GM19351 (cell line): Measurements from ENCODE around the gene LSM2.
"Not testable (repeated sequence)": the region's sequence is repeated elsewhere in the genome, so short reads cannot be mapped to it uniquely, and the experiment has no call there.

Experiments used
- ATAC-seq: cut with Tn5 transposase; IDR thresholded peaks from one replicate; pipeline ENCODE4 v1.9.1; 2021; ENCODE audit warnings: mild to moderate bottlenecking, moderate library complexity; ENCODE audit not compliant: unreplicated experiment

Gene LSM2

DNA sequence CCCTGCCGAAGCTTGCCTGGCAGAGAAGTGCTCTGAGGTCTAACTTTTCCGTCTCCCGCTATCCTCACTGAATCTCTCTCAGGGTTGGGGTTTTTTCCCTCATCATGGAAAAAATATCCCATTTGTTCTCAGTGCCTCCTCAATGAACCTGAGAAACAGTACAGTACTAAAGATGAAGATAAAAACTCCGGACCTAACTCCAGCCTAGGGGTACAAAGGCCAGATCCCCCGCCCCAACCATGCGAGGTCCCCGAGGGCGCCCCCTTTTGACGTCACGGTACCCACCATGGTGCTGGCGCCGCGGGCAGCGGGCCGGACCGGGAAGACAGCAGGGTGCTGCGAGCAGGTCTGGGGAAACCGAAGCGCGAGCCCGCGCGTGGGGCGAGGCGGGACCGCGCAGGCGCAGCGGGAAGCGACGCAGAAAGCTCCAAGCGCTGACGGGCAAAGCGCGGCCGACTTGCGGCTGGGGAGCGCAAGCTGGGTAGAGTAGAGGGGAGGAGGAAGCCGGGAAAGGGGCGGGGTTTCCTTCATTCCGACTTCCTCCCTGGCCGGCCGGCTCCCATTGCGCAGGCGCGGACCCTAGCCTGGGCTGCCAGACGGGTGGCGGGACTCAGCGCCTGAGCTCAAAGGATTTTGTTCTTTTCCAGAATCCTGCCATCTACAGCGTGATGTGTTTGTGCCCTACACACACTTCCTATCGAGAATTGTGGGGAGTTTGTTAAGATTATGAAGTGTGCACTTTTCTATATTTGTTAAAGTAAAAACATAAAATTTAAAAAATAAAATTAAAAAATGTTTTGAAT lies at the start of gene LSM2:
Gene LSM2, minus strand, starts transcription at position 497 of the 803 bp plus-strand sequence. Its CDS starts 209 bp downstream, at position 288.
- ATAC-seq = peak; percentile 94

DNA sequence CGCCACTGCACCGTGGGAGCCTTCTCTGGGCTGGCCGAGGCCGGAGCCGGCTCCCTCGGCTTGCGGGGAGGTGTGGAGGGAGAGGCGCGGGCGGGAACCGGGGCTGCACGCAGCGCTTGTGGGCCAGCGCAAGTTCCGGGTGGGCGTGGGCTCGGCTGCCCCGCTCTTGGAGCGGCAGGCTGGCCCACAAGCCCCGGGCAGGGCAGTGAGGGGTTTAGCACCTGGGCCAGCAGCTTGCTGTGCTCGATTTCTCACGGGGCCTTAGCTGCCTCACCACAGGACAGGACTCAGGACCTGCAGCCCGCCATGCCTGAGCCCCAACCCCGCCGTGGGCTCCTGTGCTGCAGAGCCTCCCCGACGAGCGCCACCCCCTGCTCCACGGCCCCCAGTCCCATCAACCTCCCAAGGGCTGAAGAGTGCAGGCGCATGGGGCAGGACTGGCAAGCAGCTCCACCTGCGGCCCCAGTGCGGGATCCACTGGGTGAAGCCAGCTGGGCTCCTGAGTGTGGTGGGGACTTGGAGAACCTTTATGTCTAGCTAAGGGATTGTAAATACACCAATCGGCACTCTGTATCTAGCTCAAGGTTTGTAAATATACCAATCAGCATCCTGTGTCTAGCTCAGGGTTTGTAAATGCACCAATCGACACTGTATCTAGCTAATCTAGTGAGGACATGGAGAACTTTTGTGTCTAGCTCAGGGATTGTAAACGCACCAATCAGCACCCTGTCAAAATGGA lies 45.4 kb upstream of the LSM2 start:
- not testable (repeated sequence) for ATAC-seq

DNA sequence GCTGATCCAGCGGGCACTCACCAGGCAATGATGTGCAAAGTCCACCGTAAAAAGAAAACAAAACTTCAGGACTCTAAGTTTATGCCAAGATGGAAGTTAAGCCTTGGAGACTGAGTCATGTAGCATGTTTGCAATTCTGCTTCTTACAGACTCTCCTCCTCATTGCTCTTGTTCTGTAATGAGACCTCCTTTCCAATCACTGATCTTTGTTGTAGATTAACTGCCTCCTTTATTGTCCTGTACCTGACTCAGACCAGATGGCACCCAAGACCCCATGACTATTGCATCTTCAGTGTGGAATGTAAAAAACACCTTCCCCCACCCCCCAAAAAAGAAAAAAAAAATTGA lies 44.7 kb upstream of the LSM2 start:
- ATAC-seq = no peak

DNA sequence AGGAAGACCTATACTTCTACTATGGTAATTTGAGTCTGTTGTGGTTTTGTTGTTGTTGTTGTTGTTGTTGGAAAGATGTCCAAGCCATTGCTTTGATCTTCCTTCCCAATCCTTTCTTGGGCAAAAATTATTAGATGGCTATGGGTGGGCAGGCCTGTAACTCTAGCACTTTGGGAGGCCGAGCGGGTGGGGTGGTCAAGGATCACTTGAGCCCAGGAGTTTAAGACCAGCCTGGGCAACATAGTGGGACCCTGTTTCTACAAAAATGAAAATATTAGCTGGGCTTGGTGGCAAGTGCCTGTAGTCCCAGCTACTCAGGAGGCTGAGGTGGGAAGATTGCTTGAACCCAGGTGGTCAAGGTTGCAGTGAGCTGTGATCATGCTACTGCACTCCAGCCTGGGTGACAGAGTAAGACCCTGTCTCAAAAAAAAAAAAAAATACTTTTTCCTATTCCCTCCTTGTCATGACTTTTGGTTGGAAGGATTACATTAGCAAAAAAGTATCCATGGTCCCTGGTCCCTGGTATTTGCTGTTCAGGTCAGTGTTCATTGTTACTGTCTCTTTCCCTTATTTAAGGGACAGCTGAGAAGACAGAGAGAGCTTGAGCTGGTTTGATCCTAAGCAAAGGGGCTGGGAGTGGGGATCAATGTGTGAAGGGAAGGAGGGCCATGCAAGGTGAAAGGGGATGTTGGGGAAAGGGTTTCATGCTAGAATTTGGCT lies 44.2 kb upstream of the LSM2 start:
- ATAC-seq = no peak

DNA sequence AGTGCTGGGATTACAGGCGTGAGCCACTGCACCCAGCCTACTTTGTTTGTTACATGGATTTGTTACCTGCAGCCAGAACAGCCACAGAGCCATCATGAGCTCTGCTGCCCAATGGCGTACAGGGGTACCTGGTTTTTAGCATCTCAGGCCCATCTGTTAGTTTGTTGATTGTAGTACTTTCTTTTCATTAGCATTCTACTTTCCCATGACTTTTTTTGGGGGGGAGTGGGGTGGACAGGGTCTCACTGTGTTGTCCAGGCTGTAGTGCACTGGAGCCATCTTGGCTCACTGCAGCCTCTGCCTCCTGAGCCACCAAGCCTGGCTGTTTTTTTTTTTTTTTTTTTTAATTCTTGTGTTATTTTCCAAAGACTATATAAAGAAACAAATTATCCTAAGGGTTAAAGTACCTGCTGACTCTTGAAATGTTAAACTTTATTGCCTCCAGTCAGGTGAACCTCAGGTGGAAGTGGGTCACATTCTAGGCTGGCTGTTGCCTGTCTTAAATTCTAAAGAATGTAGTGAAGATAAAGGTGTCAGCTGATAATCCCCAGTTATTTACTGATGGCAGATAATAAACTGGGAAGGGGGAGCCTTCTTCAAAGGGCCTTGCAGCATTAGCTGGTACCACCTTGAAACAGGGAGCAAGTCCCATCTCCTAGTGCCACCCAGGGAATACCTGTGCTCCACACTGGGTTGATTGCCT lies 40.7 kb upstream of the LSM2 start:
- ATAC-seq = no peak

DNA sequence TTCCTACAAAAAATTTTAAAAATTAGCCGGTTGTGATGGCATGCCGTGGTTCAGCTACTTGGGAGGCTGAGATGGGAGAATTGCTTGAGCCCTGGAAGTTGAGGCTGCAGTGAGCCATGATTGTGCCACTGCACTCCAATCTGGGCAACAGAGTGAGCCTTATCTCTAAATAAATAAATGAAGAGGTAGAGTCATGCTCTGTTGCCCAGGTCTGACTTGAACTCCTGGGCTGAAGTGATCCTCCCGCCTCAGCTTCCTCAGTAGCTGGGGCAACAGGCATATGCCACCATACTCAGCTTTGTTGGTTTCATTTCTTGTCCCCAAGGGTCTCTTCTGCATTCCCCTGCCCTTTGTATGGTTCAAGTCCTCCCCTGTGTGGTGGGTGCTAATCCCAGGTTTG lies 37.7 kb upstream of the LSM2 start:
- no peak for ATAC-seq

DNA sequence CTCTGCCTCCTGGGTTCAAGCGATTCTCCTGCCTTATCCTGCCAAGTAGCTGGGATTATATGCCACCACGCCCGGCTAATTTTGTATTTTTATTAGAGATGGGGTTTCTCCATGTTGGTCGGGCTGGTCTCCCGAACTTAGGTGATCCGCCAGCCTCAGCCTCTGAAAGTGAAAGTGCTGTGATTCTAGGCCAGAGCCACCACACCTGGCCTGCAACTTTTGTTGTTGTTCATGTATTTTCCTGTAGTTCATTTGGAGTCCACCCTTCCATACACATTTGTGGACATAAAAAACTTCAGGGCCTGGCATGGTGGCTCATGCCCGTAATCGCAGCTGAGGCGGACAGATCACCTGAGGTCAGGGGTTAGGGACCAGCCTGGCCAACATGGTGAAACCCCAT lies 35.3 kb upstream of the LSM2 start:
- ATAC-seq = no peak

DNA sequence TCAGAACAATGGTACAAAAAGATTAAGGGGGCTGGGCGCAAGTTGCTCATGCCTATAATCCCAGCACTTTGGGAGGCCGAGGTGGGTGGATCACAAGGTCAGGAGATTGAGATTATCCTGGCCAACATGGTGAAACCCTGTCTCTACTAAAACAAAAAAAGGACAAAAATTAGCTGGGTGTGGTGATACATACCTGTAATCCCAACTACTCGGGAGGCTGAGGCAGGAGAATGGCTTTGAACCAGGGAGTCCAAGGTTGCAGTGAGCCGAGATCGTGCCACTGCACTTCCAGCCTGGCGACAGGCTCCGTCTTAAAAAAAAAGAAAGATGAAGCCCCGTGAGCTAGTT lies 33.0 kb upstream of the LSM2 start:
- not testable (repeated sequence) for ATAC-seq

DNA sequence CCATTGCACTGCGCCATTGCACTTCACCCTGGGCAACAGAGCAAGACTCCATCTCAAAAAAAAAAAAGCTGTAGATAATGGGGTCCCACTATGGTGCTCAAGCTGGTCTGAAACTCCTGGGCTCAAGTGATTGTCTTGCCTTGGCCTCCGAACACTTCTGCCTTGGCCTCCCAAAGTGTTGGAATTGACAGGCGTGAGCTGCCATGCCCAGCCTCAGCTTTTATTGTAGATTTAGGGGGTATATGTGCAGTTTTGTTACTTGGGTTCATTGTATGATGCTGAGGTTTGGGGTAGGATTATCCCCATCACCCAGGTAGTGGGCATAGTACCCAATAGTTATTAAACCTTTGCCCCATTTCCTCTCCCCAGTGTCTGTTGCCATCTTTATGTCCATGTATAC lies 32.2 kb upstream of the LSM2 start:
- no peak for ATAC-seq

DNA sequence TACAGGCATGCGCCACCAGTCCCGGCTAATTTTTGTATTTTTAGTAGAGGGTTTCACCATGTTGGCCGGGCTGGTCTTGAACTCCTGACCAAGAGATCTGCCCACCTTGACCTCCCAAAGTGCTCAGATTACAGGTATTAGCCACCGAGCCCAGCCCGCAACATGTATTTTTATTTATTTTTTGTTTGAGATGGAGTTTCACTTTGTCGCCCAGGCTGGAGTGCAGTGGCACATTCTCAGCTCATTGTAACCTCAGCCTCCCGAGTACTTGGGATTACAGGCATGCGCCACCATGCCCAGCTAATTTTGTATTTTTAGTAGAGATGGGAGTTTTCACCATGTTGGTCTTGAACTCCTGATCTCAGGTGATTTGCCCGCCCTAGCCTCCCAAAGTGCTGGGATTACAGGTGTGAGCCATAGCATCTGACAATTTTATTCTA lies 31.4 kb upstream of the LSM2 start:
- ATAC-seq = not testable (repeated sequence)

DNA sequence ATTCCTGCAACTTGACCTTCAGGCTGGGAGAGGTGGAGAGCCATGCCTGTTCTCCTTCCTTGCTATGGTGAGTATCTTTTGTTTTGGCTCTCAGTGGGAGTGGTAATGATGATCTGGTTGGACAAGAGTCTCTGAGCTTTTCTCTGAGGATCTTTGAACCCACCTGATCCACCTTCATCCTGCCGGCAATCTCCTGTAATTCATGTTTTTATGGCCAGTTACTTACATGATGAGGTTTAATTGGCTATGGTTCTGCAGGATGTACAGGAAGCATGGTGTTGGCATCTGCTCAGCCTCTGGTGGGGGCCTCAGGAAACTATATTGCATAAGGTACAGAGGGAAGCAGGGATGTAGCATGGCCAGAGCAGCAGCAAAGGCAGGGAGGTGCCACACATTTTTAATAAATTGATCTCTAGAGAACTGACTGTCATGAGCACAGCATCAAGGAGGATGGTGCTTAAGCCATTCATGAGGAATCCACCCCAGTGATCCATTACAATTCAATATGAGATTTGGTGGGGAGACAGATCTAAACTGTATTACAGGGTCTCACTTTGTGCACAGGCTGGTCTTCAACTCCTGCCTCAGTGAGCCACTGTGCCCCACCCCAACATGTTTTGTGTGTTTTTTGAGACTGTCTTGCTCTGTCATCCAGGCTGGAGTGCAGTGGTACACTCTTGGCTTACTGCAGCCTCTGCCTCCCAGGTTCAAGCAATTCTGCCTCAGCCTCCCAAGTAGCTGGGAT lies 30.8 kb upstream of the LSM2 start:
- no peak for ATAC-seq

DNA sequence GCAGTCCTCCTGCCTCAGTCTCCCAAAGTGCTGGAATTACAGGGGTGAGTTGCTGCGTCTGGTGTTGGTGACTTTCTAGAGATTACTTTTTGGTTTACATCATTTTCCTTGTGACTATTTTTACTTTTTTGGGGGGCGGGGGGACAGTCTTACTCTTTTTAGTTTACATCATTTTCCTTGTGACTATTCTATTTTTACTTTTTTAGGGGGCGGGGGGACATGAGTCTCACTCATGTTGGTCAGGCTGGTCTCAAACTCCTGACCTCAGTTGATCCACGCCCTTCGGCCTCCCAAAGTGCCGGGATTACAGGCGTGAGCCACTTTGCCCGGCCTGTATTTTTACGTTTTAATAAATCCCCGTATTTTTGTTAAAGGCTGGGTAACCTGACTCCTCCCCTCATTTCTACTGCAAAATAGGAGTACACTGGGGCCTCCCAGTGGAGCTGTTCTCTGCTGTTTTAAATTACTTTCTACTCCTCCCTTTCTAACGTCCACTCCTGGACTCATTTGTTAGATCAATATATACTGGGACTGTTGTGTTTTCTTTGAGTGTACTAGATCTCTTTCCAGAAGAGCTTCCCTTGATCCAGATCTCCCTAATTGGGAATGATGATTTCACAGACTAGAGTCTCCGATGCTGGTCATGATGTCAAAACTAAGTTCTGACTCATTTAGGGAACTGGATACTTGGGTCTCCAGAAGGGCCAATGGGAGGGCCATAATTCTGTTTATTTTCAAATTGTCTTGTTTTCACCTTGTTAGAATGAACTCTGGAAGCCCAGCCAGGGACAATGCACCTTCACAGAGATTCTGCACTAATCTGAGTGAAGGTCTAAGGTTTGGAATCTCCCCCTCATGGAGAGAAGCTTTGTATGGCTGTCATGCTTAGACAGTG lies 30.0 kb upstream of the LSM2 start:
- no peak for ATAC-seq

DNA sequence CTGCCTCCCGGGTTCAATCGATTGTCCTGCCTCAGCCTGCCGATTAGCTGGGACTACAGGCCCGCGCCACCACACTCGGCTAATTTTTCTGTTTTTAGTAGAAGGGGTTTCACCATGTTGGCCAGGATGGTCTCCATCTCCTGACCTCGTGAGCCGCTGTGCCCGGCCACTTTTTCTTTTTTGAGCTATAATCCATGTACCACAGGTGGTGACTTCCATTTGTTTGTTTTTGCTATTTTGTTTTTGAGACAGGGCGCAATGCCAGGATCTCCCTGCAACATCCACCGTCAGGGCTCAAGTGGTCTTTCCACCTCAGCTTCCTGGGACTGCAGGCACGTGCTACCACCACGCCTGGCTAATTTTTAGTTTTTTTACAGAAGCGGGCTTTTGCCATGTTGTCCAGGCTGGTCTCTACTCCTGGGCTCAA lies 29.3 kb upstream of the LSM2 start:
- no peak for ATAC-seq

DNA sequence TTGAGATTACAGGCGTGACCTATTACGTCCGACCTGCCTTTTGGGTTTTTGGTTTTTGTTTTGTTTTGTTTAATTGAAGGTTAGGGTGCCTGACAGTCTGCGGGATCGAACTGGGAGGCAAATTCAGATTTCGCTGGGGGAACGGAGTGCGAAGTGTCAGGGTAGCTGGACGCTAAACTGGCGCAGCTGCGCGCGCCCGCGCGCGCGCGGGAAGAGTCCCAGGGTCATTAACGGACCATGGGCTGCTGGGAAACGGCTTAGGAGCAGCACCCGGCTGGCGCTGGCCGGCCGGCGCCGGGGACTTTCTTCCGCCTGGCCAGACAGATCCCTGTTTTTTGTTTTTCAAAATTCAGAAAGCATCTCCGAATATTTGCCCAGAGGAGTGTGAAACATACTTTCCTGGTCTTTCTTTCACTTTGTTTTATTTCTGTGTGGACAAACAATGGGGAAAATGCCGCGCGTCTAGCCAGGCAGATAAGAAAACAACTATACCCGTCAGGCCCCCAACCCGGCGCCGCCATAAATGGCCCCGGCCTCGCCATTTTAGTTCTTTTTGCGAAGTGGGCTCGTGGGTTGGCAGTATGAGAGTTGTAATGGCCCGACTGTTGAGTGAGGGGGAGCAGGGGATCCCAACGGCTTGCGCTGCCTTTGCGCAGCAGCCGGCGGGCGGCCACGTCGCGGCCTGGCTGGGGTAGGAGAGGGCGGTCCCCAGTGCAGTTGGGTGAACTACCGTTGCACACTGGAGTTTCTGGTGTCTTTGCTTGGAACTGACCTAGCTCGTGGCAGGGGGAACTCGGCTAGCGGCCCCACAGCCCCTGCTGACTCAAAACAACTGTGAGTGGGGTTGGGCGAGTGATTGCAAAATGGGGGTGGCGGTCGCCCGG lies 27.8 kb upstream of the LSM2 start:
- ATAC-seq = no peak

DNA sequence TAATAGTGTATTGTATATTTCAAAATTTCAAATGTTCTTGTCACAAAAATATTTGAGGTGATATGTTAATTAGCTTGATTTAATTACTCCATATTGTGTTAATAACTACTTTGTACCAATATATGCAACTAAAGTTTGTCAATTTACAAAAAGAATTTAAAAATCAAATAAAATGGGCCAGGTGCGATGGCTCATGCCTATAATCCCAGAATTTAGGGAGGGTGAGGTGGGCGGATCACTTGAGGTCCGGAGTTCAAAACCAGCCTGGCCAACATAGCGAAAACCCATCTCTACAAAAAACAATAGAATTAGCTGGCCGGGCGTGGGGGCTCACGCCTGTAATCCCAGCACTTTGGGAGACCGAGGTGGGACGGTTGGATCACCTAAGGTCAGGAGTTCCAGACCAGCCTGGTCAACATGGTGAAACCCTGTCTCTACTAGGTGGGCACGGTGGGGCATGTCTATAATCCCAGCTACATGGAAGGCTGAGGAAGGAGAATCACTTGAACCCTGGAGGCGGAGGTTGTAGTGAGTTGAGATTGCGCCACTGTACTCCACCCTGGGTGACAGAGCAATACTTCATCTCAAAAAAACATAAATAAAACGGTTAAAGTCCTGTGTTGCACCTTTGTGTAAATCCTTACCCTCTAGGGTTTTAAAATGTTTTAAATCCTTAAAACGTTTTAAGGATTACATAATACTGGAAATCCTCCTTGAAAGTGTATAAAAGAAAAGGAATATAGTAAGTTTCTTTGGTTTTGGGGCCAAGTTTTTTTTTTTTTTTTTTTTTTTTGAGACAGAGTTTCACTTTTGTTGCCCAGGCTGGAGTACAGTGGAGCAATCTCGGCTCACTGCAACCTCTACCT lies 24.8 kb upstream of the LSM2 start:
- no peak for ATAC-seq

DNA sequence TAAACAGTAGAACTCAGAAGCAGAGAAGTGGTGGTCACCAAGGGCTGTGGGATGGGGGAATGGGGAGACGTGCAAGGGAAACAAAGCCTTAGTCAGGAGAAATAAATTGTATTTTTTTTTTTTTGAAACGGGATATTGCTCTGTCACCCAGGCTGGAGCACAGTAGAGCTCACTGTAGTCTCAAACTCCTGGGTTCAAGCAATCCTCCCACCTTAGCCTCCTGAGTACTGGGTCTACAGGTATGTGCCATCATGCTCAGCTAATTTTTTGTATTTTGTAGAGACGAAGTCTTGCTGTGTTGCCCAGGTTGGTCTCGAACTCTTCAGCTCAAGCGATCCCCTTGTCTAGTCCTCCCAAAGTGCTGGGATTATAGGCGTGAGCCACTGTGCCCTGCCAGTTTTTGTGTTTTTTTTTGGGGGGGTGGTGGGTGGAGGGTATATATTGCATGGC lies 24.1 kb upstream of the LSM2 start:
- ATAC-seq = no peak

DNA sequence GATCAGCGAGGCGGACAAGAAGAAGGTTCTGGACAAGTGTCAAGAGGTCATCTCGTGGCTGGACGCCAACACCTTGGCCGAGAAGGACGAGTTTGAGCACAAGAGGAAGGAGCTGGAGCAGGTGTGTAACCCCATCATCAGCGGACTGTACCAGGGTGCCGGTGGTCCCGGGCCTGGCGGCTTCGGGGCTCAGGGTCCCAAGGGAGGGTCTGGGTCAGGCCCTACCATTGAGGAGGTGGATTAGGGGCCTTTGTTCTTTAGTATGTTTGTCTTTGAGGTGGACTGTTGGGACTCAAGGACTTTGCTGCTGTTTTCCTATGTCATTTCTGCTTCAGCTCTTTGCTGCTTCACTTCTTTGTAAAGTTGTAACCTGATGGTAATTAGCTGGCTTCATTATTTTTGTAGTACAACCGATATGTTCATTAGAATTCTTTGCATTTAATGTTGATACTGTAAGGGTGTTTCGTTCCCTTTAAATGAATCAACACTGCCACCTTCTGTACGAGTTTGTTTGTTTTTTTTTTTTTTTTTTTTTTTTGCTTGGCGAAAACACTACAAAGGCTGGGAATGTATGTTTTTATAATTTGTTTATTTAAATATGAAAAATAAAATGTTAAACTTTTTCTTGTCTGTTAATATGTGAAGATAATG lies 23.0 kb upstream of the LSM2 start:
- ATAC-seq = no peak
